22Rv1 (cell line): Measurements from ENCODE around the gene GGA1.

ENCODE experiments used
- ZFX ChIP-seq: fragments of 450-650 bp; IDR thresholded peaks from 2 replicates; pipeline ENCODE4 v1.6.1; 2017; ENCODE audit warnings: antibody characterized with exemption, borderline replicate concordance
- TF ChIP-seq, protein P1 (sequence below): fragments of 450-650 bp; IDR thresholded peaks from 2 replicates; pipeline ENCODE4 v1.5.1; 2017; ENCODE audit warnings: mild to moderate bottlenecking

GRCh38 chr22:37609240-37610152 is 862 bp downstream of the GGA1 start:
- TF ChIP-seq, protein P1, sequence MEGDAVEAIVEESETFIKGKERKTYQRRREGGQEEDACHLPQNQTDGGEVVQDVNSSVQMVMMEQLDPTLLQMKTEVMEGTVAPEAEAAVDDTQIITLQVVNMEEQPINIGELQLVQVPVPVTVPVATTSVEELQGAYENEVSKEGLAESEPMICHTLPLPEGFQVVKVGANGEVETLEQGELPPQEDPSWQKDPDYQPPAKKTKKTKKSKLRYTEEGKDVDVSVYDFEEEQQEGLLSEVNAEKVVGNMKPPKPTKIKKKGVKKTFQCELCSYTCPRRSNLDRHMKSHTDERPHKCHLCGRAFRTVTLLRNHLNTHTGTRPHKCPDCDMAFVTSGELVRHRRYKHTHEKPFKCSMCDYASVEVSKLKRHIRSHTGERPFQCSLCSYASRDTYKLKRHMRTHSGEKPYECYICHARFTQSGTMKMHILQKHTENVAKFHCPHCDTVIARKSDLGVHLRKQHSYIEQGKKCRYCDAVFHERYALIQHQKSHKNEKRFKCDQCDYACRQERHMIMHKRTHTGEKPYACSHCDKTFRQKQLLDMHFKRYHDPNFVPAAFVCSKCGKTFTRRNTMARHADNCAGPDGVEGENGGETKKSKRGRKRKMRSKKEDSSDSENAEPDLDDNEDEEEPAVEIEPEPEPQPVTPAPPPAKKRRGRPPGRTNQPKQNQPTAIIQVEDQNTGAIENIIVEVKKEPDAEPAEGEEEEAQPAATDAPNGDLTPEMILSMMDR, result no peak
- TF ChIP-seq ZFX, result no peak
